Neural cell (in vitro differentiated cells): Measurements from ENCODE around the gene GUCA2B. TPM values are rescaled to one million over a fixed set of nuclear protein-coding genes. Genes with fewer than 3 reads are reported as not detected.

Experiments
- H2AFZ ChIP-seq: fragments of 200-600, 300-800 bp; sonication (generic), shearing (Covaris generic); 2 replicates; pipeline ENCODE4 v1.6.0; 2014; ENCODE audit warnings: low read depth, mild to moderate bottlenecking, antibody characterized with exemption, low read length, moderate library complexity
- H3F3A ChIP-seq: fragments of 200-600 bp; shearing (Covaris generic); 2 replicates; pipeline ENCODE4 v1.6.1; 2016; ENCODE audit warnings: mild to moderate bottlenecking, moderate library complexity, mixed read lengths, antibody characterized with exemption, low read length; ENCODE audit not compliant: insufficient read depth, poor library complexity, severe bottlenecking
- H3K27ac ChIP-seq: fragments of 200-600, 300-800 bp; sonication (generic), shearing (Covaris generic); 2 replicates; pipeline ENCODE4 v1.5.1; 2014; ENCODE audit warnings: mild to moderate bottlenecking, low read length, moderate library complexity
- H3K27me3 ChIP-seq: fragments of 300-800, 200-600 bp; sonication (generic), shearing (Covaris generic); 2 replicates; pipeline ENCODE4 v1.6.0; 2014; ENCODE audit warnings: mild to moderate bottlenecking, low read depth, low read length, moderate library complexity; ENCODE audit not compliant: insufficient read depth
- H3K36me3 ChIP-seq: fragments of 300-800, 200-600 bp; sonication (generic), shearing (Covaris generic); 2 replicates; pipeline ENCODE4 v1.5.1; 2014; ENCODE audit warnings: mild to moderate bottlenecking, antibody characterized with exemption, low read length, moderate library complexity; ENCODE audit not compliant: insufficient read depth
- H3K4me2 ChIP-seq: fragments of 300-800, 200-600 bp; sonication (generic), shearing (Covaris generic); 2 replicates; pipeline ENCODE4 v1.6.0; 2014; ENCODE audit warnings: mild to moderate bottlenecking, low read length
- H3K4me3 ChIP-seq: fragments of 300-800, 200-600 bp; sonication (generic), shearing (Covaris generic); 2 replicates; pipeline ENCODE4 v1.5.1; 2014; ENCODE audit warnings: mild to moderate bottlenecking, low read length, moderate library complexity
- H3K79me2 ChIP-seq: fragments of 200-600 bp; shearing (Covaris generic); replicated peaks from 2 replicates; pipeline ENCODE4 v1.6.0; 2014; ENCODE audit warnings: mild to moderate bottlenecking, low read length, moderate library complexity; ENCODE audit not compliant: insufficient read depth
- H3K9ac ChIP-seq: fragments of 300-800, 200-600 bp; sonication (generic), shearing (Covaris generic); 2 replicates; pipeline ENCODE4 v1.6.1; 2016; ENCODE audit warnings: mild to moderate bottlenecking, low read length, mixed read lengths
- H3K9me2 ChIP-seq: fragments of 200-600 bp; shearing (Covaris generic); 2 replicates; pipeline ENCODE4 v1.6.1; 2016; ENCODE audit warnings: mild to moderate bottlenecking, low read length, mixed read lengths; ENCODE audit not compliant: insufficient read depth
- H3K9me3 ChIP-seq: fragments of 200-600, 300-800 bp; sonication (generic), shearing (Covaris generic); 2 replicates; pipeline ENCODE4 v1.6.1; 2016; ENCODE audit warnings: mild to moderate bottlenecking, mixed run types, low read length, moderate library complexity, mixed read lengths
- H4K20me1 ChIP-seq: fragments of 200-600 bp; shearing (Covaris generic); 2 replicates; pipeline ENCODE4 v1.6.1; 2016; ENCODE audit warnings: mild to moderate bottlenecking, mixed run types; ENCODE audit not compliant: insufficient read depth
- EP300 ChIP-seq: fragments of 450-650 bp; conservative IDR thresholded peaks from 2 replicates; pipeline ENCODE4 v1.6.1; 2014; ENCODE audit warnings: antibody characterized with exemption, mild to moderate bottlenecking, moderate library complexity; ENCODE audit not compliant: poor library complexity, severe bottlenecking
- EZH2 ChIP-seq: fragments of 200-600, 300-800 bp; shearing (Covaris generic), sonication (generic); IDR thresholded peaks from 2 replicates; pipeline ENCODE4 v1.6.1; 2014; ENCODE audit warnings: antibody characterized with exemption, low read length, borderline replicate concordance, mild to moderate bottlenecking; ENCODE audit not compliant: insufficient read depth, poor library complexity, severe bottlenecking
- MXI1 ChIP-seq: fragments of 450-650 bp; conservative IDR thresholded peaks from 2 replicates; pipeline ENCODE4 v1.6.1; 2014; ENCODE audit warnings: antibody characterized with exemption, mild to moderate bottlenecking; ENCODE audit not compliant: poor library complexity, severe bottlenecking
- POLR2AphosphoS5 ChIP-seq: IDR thresholded peaks from 2 replicates; pipeline ENCODE4 v1.6.1; 2012
- RAD21 ChIP-seq: fragments of 450-650 bp; conservative IDR thresholded peaks from 2 replicates; pipeline ENCODE4 v1.6.1; 2014; ENCODE audit warnings: antibody characterized with exemption, mild to moderate bottlenecking, moderate library complexity
- SMC3 ChIP-seq: fragments of 450-650 bp; conservative IDR thresholded peaks from 2 replicates; pipeline ENCODE4 v1.6.1; 2014; ENCODE audit warnings: antibody characterized with exemption, mild to moderate bottlenecking, moderate library complexity; ENCODE audit not compliant: poor library complexity
- TAF1 ChIP-seq: IDR thresholded peaks from 2 replicates; pipeline ENCODE4 v1.6.1; 2012; ENCODE audit warnings: low read depth
- polyA plus RNA-seq: library from polyadenylated mRNA; depleted of rRNA; stranded (reverse); fragments of >200 nt; gene quantifications from 2 replicates; pipeline ENCODE4 v1.2.3, GENCODE V29; 2014
- TF ChIP-seq, protein P1 (sequence below): IDR thresholded peaks from 2 replicates; pipeline ENCODE4 v1.6.1; 2012; ENCODE audit warnings: borderline replicate concordance
- TF ChIP-seq, protein P2 (sequence below): fragments of 450-650 bp; IDR thresholded peaks from 2 replicates; pipeline ENCODE4 v1.5.1; 2014; ENCODE audit warnings: antibody characterized with exemption, mild to moderate bottlenecking, moderate library complexity; ENCODE audit not compliant: poor library complexity, severe bottlenecking

Gene GUCA2B
- polyA plus RNA-seq, 1 donor from 2014 or later: not detected

DNA sequence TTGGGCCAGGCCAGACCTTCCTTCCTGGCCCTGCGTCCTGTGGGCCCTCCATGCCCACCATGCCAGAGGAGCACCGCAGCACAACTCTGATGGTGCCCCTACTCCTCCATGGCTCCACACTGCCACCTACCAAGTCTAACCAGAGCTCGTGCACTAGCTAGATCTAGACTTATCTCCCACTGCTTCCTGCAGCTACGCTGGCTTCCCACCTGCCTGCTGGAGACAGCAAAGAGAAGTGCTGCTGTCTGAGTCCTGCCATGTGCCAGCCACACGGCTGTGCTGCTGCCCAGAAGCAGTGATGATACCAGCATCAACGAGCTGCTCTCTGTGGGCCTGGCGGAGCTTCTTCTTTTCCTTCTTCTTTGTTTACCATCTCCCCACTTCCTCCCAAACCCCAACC, 4.5 kb downstream of the GUCA2B start:
- Histone ChIP-seq H3K36me3 (no peaks in the 10 kb centered on the region), H3K4me3 (no peak overlapping the region), H3K9me2 (no peaks in the 10 kb centered on the region), H3K9ac (no peak overlapping the region), H3K79me2 (no peaks in the 10 kb centered on the region), H3F3A (no peaks in the 10 kb centered on the region), H2AFZ (no peak overlapping the region), H3K4me2 (no peak overlapping the region), H4K20me1 (no peaks in the 10 kb centered on the region), H3K27ac (no peak overlapping the region), H3K9me3 (peaks cover 5% of the 10 kb centered on the region), H3K27me3 (no peaks in the 10 kb centered on the region)
- TF ChIP-seq POLR2AphosphoS5 (no peak), RAD21 (no peak), EP300 (no peak), EZH2 (no peak), TAF1 (no peak), SMC3 (no peak), MXI1 (no peak)
- TF ChIP-seq, protein P1, sequence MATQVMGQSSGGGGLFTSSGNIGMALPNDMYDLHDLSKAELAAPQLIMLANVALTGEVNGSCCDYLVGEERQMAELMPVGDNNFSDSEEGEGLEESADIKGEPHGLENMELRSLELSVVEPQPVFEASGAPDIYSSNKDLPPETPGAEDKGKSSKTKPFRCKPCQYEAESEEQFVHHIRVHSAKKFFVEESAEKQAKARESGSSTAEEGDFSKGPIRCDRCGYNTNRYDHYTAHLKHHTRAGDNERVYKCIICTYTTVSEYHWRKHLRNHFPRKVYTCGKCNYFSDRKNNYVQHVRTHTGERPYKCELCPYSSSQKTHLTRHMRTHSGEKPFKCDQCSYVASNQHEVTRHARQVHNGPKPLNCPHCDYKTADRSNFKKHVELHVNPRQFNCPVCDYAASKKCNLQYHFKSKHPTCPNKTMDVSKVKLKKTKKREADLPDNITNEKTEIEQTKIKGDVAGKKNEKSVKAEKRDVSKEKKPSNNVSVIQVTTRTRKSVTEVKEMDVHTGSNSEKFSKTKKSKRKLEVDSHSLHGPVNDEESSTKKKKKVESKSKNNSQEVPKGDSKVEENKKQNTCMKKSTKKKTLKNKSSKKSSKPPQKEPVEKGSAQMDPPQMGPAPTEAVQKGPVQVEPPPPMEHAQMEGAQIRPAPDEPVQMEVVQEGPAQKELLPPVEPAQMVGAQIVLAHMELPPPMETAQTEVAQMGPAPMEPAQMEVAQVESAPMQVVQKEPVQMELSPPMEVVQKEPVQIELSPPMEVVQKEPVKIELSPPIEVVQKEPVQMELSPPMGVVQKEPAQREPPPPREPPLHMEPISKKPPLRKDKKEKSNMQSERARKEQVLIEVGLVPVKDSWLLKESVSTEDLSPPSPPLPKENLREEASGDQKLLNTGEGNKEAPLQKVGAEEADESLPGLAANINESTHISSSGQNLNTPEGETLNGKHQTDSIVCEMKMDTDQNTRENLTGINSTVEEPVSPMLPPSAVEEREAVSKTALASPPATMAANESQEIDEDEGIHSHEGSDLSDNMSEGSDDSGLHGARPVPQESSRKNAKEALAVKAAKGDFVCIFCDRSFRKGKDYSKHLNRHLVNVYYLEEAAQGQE: no peak
- TF ChIP-seq, protein P2, sequence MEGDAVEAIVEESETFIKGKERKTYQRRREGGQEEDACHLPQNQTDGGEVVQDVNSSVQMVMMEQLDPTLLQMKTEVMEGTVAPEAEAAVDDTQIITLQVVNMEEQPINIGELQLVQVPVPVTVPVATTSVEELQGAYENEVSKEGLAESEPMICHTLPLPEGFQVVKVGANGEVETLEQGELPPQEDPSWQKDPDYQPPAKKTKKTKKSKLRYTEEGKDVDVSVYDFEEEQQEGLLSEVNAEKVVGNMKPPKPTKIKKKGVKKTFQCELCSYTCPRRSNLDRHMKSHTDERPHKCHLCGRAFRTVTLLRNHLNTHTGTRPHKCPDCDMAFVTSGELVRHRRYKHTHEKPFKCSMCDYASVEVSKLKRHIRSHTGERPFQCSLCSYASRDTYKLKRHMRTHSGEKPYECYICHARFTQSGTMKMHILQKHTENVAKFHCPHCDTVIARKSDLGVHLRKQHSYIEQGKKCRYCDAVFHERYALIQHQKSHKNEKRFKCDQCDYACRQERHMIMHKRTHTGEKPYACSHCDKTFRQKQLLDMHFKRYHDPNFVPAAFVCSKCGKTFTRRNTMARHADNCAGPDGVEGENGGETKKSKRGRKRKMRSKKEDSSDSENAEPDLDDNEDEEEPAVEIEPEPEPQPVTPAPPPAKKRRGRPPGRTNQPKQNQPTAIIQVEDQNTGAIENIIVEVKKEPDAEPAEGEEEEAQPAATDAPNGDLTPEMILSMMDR: no peak

DNA sequence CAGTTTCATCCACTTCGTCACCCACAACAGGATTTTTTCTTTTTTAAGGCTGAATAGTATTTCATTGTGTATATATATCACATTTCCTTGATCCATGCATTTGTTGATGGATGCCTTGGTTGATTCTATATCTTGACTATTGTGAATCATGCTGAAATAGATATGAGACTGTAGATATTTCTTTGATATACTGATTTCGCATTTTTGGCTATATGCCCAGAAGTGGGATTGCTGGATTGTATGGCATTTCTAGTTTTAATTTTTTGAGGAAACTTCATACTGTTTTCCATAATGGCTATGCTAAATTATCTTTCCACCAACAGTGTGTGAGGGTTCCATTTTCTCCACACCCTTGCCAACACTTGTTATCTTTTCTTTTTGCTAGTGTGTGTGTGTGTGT, 5.0 kb downstream of the GUCA2B start:
- Histone ChIP-seq H3K4me3 (no peak overlapping the region), H3K27ac (no peak overlapping the region), H3K9me3 (peaks cover 5% of the 10 kb centered on the region), H4K20me1 (no peaks in the 10 kb centered on the region), H3K79me2 (no peaks in the 10 kb centered on the region), H2AFZ (no peak overlapping the region), H3K4me2 (no peak overlapping the region), H3K36me3 (no peaks in the 10 kb centered on the region), H3K27me3 (no peaks in the 10 kb centered on the region), H3F3A (no peaks in the 10 kb centered on the region), H3K9me2 (no peaks in the 10 kb centered on the region), H3K9ac (no peak overlapping the region)
- TF ChIP-seq RAD21: no peak
- TF ChIP-seq, protein P2: no peak
- TF ChIP-seq POLR2AphosphoS5: no peak
- TF ChIP-seq TAF1: no peak
- TF ChIP-seq SMC3: no peak
- no peak for TF ChIP-seq EP300
- TF ChIP-seq, protein P1: no peak
- no peak for TF ChIP-seq EZH2
- TF ChIP-seq MXI1: no peak
